K562 (cell line): ENCODE results near the gene MRPL40. TPM values are rescaled to one million over a fixed set of nuclear protein-coding genes. Genes with fewer than 3 reads are reported as not detected.
A peak's percentile ranks its signal among the peaks of the same experiment; 100 is the strongest.

ENCODE experiments used
- BRD4 ChIP-seq: fragments of 200-600 bp; sonication (generic); IDR thresholded peaks from 2 replicates; pipeline ENCODE4 v1.6.1; 2017; ENCODE audit warnings: inconsistent platforms
- CHD4 ChIP-seq: fragments of 200-600 bp; sonication (generic); IDR thresholded peaks from 3 replicates; pipeline ENCODE4 v1.6.1; 2012; ENCODE audit warnings: low read depth, mild to moderate bottlenecking, mixed read lengths, low read length, inconsistent platforms; ENCODE audit not compliant: insufficient read depth, insufficient replicate concordance, poor library complexity, severe bottlenecking
- ETV6 ChIP-seq, 3 experiments: fragments of 150-350 bp in 1 of 3; sonication (generic) in 1 of 3; formaldehyde crosslinking in 1 of 3; IDR thresholded peaks; 2 replicates each; pipeline versions ENCODE4 v1.6.1 to v1.8.0; 2014 to 2022; ENCODE audit warnings: borderline replicate concordance in 2 of 3, low read depth in 2 of 3, antibody characterized with exemption in 1 of 3, low read length in 1 of 3, mild to moderate bottlenecking in 1 of 3, missing genetic modification reagents in 1 of 3
- FIP1L1 ChIP-seq: fragments of 200-400 bp; formaldehyde crosslinking; IDR thresholded peaks from 2 replicates; pipeline ENCODE4 v1.6.1; 2018; ENCODE audit warnings: mild to moderate bottlenecking, low read depth, low read length; ENCODE audit not compliant: poor library complexity, severe bottlenecking
- KDM4B ChIP-seq, 2 experiments: fragments of 450-650 bp in 1 of 2; sonication (generic) in 1 of 2; IDR thresholded peaks; 2 replicates each; pipeline ENCODE4 v1.6.1; 2016 to 2017; ENCODE audit warnings: borderline replicate concordance in 2 of 2, antibody characterized with exemption in 1 of 2, low read depth in 1 of 2, mild to moderate bottlenecking in 1 of 2
- MITF ChIP-seq: IDR thresholded peaks from 2 replicates; pipeline ENCODE4 v1.6.1; 2014; ENCODE audit warnings: antibody characterized with exemption
- POLR2G ChIP-seq: fragments of 200-400 bp; formaldehyde crosslinking; IDR thresholded peaks from 2 replicates; pipeline ENCODE4 v1.6.1; 2017; ENCODE audit warnings: low read depth, mild to moderate bottlenecking, antibody characterized with exemption, low read length, moderate library complexity
- RAD21 ChIP-seq, 2 experiments: fragments of 250-450 bp in 1 of 2; fragments of 450-650 bp in 1 of 2; sonication (Bioruptor Pico) in 1 of 2; formaldehyde crosslinking in 1 of 2; IDR thresholded peaks in 1 of 2; conservative IDR thresholded peaks in 1 of 2; 2 replicates each; pipeline versions ENCODE4 v1.4.0 to v1.8.0; 2020 to 2022; ENCODE audit warnings: mild to moderate bottlenecking in 2 of 2, moderate library complexity in 1 of 2
- SETDB1 ChIP-seq: IDR thresholded peaks from one replicate; pipeline ENCODE4 v1.6.1; 2012; ENCODE audit warnings: low read length, control low read depth, inconsistent platforms
- SLC30A9 ChIP-seq: fragments of 250-450 bp; sonication (Bioruptor Pico); IDR thresholded peaks from 2 replicates; pipeline ENCODE4 v1.8.0; 2022; ENCODE audit warnings: mild to moderate bottlenecking, moderate library complexity
- THRAP3 ChIP-seq: fragments of 450-650 bp; IDR thresholded peaks from 2 replicates; pipeline ENCODE4 v1.6.1; 2016; ENCODE audit warnings: mild to moderate bottlenecking, inconsistent platforms, borderline replicate concordance
- ZBED1 ChIP-seq: IDR thresholded peaks from 2 replicates; pipeline ENCODE4 v1.6.1; 2014
- ZBTB11 ChIP-seq, 3 experiments: fragments of 200-800 bp in 1 of 3; fragments of 250-450 bp in 1 of 3; fragments of 450-650 bp in 1 of 3; sonication (Bioruptor Pico) in 1 of 3; sonication (Bioruptor generic) in 1 of 3; formaldehyde crosslinking in 1 of 3; IDR thresholded peaks; 2 replicates each; pipeline versions ENCODE4 v1.6.1 to v1.8.0; 2016 to 2022; ENCODE audit warnings: mild to moderate bottlenecking in 2 of 3, missing genetic modification characterization in 2 of 3, missing compliant biosample characterization in 1 of 3, moderate library complexity in 1 of 3
- ZNF124 ChIP-seq: sonication (generic); formaldehyde crosslinking; IDR thresholded peaks from 2 replicates; pipeline ENCODE4 v1.8.1; 2022; ENCODE audit warnings: missing genetic modification reagents
- polyA plus RNA-seq, 8 experiments: library from polyadenylated mRNA; depleted of rRNA in 4 of 8; stranded (reverse) in 5 of 8; unstranded in 3 of 8; fragments of >200 nt; fragmentation: Nextera tagmentation in 2 of 8; fragmentation: Illumina TruSeq in 1 of 8; extraction: Ambion mirVana in 2 of 8; extraction: Trizol in 1 of 8; gene quantifications; 2 replicates each; pipeline versions ENCODE4 v1.2.1 to v1.2.3, GENCODE V29; 2011 to 2014; ENCODE audit warnings: inconsistent platforms in 1 of 8, missing spikeins in 1 of 8
- total RNA-seq, 7 experiments: library from RNA; depleted of rRNA in 6 of 7; stranded (reverse); fragments of >200 nt in 6 of 7; fragmentation: Illumina TruSeq in 2 of 7; extraction: Trizol in 2 of 7; gene quantifications; 2 replicates each; pipeline versions ENCODE4 v1.2.1 to v1.2.3, GENCODE V29; 2011 to 2021; ENCODE audit warnings: low replicate concordance in 1 of 7
- TF ChIP-seq, protein P1 (sequence below): fragments of 450-650 bp; IDR thresholded peaks from 2 replicates; pipeline ENCODE4 v1.6.1; 2017; ENCODE audit warnings: antibody characterized with exemption
- TF ChIP-seq, protein P2 (sequence below): fragments of 450-650 bp; IDR thresholded peaks from 2 replicates; pipeline ENCODE4 v1.6.1; 2016

Gene MRPL40
- total and polyA plus RNA-seq, 9 of the 15 experiments (the other 6 are each of a cell fraction or from before 2014, with no cell fraction given), result 132 to 652 (median 208) TPM

DNA sequence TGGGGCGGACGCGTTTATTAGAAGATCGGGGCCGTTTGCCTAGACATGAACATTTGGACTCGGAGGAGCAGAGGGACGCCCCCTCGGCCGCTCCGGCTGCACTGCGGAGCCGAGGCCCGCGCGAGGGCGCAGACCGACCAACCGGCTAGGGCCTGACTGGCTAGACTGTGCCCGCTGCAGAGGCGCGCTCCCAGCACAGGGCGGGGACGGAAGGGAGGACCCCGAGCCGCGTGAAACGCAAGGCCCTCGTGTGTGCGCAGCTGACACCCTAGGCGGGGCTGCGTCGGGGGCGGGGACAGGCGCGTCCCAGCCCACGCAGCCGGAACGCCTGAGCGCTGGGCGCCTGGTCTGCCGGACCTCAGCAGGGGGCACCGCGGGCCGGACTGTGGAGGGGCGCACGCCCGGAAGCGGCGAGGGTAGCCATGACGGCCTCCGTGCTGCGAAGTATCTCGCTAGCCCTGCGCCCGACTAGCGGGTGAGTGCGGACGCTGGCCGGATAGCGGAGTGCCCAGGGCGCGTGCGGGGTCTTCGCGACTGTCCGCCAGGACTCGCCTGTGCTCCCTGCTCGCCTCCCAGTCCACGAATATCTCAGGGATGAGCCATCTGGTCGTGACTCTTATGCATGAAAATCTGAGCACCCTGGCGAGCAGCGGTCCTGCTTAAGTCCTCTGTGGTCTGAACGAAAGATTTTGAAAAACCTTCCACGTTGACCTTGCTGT is at the start of gene MRPL40 (continued):
- TF ChIP-seq KDM4B (IDR thresholded peaks at IDR 0.05; ENCODE audit: borderline replicate concordance in 2 of 2, low read depth in 1 of 2), result no peak
- peak; percentile 98 for TF ChIP-seq POLR2G
- TF ChIP-seq CHD4, result no peak
- no peak for TF ChIP-seq FIP1L1
- no peak for TF ChIP-seq MITF
- no peak for TF ChIP-seq ZBED1
- TF ChIP-seq, protein P1, sequence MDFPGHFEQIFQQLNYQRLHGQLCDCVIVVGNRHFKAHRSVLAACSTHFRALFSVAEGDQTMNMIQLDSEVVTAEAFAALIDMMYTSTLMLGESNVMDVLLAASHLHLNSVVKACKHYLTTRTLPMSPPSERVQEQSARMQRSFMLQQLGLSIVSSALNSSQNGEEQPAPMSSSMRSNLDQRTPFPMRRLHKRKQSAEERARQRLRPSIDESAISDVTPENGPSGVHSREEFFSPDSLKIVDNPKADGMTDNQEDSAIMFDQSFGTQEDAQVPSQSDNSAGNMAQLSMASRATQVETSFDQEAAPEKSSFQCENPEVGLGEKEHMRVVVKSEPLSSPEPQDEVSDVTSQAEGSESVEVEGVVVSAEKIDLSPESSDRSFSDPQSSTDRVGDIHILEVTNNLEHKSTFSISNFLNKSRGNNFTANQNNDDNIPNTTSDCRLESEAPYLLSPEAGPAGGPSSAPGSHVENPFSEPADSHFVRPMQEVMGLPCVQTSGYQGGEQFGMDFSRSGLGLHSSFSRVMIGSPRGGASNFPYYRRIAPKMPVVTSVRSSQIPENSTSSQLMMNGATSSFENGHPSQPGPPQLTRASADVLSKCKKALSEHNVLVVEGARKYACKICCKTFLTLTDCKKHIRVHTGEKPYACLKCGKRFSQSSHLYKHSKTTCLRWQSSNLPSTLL, result no peak
- TF ChIP-seq SLC30A9 (CRISPR knock-in tag), result no peak
- TF ChIP-seq ZNF124, result no peak
- peak; percentile 31 to 59; a peak in 3 of 4 replicates for TF ChIP-seq RAD21 (CRISPR knock-in tag; conservative IDR thresholded peaks at IDR 0.05 in 1 of 2, IDR thresholded peaks at IDR 0.05 in 1 of 2)
- TF ChIP-seq, protein P2, sequence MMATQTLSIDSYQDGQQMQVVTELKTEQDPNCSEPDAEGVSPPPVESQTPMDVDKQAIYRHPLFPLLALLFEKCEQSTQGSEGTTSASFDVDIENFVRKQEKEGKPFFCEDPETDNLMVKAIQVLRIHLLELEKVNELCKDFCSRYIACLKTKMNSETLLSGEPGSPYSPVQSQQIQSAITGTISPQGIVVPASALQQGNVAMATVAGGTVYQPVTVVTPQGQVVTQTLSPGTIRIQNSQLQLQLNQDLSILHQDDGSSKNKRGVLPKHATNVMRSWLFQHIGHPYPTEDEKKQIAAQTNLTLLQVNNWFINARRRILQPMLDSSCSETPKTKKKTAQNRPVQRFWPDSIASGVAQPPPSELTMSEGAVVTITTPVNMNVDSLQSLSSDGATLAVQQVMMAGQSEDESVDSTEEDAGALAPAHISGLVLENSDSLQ, result no peak
- peak in 2 of 3 experiments; percentile 98 to 100; a peak in 3 of 6 replicates for TF ChIP-seq ZBTB11 (CRISPR knock-in tag; IDR thresholded peaks at IDR 0.05)
- TF ChIP-seq THRAP3, result no peak
- TF ChIP-seq SETDB1, result peak; percentile 100
- TF ChIP-seq ETV6 (IDR thresholded peaks at IDR 0.05; ENCODE audit: borderline replicate concordance in 1 of 2, low read depth in 2 of 2, low read length in 1 of 2), result no peak; a peak in 2 of 4 replicates
- TF ChIP-seq ETV6 (CRISPR knock-in tag; IDR thresholded peaks at IDR 0.05; ENCODE audit: borderline replicate concordance), result no peak
- TF ChIP-seq BRD4, result peak; percentile 99
